ENCODE measurements around the gene BTBD6. TPM values are rescaled to one million over a fixed set of nuclear protein-coding genes. Genes with fewer than 3 reads are reported as not detected.

Gene BTBD6
- total RNA-seq, 1 experiment from 2014 or later = 7.8 TPM

DNA sequence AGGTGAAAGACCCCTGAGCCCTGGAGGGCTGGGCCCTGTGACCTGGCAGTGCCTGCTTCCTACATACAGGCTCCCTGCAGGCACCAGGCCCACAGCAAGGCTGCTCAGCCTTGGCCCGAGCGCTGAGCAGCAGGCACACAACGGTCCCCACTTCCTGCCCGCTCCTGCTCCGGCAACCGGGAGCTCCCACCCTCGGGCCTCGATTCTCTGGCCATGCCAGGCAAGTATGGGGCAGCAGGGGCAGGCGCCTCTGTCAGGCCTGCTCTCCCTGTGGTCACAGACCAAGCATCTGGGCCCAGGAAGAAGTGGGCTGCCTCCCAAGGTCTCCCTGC lies 36.6 kb upstream of the BTBD6 start (continued):
- TF ChIP-seq, protein P1, sequence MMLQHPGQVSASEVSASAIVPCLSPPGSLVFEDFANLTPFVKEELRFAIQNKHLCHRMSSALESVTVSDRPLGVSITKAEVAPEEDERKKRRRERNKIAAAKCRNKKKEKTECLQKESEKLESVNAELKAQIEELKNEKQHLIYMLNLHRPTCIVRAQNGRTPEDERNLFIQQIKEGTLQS (CRISPR knock-in tag; conservative IDR thresholded peaks at IDR 0.05) = no peak
- no peak for TF ChIP-seq NR1H2 (CRISPR knock-in tag; IDR thresholded peaks at IDR 0.05)
- no peak for TF ChIP-seq ZBTB21 (CRISPR knock-in tag; IDR thresholded peaks at IDR 0.05; ENCODE audit: borderline replicate concordance)

DNA sequence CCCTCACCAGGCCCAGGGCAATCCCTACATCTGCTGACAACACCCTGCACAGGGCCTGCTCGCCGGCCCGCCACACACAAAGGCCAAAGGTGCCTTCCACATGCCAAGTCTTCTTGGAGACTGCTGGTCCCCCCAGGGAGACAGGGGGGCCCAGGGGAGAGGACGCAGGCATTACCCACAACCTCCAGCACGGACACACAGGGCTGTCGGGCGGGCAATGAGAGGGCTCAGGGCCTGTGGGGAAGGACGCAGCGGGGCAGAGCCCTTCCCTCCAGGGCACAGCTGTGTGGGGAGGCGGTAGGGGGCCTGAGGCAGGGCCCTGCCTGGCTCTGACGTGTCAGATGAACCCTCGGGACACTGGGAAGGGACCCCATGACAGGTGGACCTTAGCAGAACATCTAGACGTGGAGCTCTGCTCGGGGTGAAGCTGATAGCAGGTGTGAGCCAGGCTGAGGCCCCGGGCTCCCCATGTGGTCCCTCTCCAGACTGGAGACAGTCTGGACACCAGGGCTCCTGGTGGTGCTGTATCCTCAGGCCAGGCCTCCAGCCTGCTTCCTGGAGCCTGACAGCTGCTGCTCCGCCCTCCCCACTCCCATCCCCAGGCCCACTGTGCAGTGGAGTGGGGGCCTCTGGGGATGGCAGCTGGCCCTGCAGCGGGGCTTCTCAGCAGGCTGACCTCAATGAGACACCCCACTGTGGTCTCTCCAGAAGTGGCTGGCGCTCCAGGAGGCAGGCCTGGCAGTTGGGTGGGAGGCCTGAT lies 35.6 kb upstream of the BTBD6 start:
- Mint-ChIP-seq H3K27me3 (ENCODE audit: low read depth) (no peaks in the 10 kb centered on the region), H3K27ac (peak overlapping the region; percentile 19; the same call in 1 of the 2 replicates), H3K4me1 (no peaks in the 10 kb centered on the region), H3K36me3 (peaks cover 5% of the 10 kb centered on the region; the same call in 1 of the 2 replicates), H3K4me3 (no peak overlapping the region), H3K9me3 (peaks cover 9% of the 10 kb centered on the region)
- no peak for TF ChIP-seq RELA (CRISPR knock-in tag; IDR thresholded peaks at IDR 0.05; ENCODE audit: borderline replicate concordance)
- no peak for TF ChIP-seq ATF1 (CRISPR knock-in tag; IDR thresholded peaks at IDR 0.05)
- no peak for TF ChIP-seq IRF2 (CRISPR knock-in tag; IDR thresholded peaks at IDR 0.05; ENCODE audit: borderline replicate concordance, low read depth)
- TF ChIP-seq SMAD4 (CRISPR knock-in tag; IDR thresholded peaks at IDR 0.05) = no peak
- TF ChIP-seq, protein P2, sequence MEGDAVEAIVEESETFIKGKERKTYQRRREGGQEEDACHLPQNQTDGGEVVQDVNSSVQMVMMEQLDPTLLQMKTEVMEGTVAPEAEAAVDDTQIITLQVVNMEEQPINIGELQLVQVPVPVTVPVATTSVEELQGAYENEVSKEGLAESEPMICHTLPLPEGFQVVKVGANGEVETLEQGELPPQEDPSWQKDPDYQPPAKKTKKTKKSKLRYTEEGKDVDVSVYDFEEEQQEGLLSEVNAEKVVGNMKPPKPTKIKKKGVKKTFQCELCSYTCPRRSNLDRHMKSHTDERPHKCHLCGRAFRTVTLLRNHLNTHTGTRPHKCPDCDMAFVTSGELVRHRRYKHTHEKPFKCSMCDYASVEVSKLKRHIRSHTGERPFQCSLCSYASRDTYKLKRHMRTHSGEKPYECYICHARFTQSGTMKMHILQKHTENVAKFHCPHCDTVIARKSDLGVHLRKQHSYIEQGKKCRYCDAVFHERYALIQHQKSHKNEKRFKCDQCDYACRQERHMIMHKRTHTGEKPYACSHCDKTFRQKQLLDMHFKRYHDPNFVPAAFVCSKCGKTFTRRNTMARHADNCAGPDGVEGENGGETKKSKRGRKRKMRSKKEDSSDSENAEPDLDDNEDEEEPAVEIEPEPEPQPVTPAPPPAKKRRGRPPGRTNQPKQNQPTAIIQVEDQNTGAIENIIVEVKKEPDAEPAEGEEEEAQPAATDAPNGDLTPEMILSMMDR (IDR thresholded peaks at IDR 0.05) = no peak
- TF ChIP-seq, protein P3, sequence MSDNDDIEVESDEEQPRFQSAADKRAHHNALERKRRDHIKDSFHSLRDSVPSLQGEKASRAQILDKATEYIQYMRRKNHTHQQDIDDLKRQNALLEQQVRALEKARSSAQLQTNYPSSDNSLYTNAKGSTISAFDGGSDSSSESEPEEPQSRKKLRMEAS (CRISPR knock-in tag; IDR thresholded peaks at IDR 0.05) = no peak
- TF ChIP-seq, protein P4, sequence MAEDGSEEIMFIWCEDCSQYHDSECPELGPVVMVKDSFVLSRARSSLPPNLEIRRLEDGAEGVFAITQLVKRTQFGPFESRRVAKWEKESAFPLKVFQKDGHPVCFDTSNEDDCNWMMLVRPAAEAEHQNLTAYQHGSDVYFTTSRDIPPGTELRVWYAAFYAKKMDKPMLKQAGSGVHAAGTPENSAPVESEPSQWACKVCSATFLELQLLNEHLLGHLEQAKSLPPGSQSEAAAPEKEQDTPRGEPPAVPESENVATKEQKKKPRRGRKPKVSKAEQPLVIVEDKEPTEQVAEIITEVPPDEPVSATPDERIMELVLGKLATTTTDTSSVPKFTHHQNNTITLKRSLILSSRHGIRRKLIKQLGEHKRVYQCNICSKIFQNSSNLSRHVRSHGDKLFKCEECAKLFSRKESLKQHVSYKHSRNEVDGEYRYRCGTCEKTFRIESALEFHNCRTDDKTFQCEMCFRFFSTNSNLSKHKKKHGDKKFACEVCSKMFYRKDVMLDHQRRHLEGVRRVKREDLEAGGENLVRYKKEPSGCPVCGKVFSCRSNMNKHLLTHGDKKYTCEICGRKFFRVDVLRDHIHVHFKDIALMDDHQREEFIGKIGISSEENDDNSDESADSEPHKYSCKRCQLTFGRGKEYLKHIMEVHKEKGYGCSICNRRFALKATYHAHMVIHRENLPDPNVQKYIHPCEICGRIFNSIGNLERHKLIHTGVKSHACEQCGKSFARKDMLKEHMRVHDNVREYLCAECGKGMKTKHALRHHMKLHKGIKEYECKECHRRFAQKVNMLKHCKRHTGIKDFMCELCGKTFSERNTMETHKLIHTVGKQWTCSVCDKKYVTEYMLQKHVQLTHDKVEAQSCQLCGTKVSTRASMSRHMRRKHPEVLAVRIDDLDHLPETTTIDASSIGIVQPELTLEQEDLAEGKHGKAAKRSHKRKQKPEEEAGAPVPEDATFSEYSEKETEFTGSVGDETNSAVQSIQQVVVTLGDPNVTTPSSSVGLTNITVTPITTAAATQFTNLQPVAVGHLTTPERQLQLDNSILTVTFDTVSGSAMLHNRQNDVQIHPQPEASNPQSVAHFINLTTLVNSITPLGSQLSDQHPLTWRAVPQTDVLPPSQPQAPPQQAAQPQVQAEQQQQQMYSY (CRISPR knock-in tag; IDR thresholded peaks at IDR 0.05) = no peak
- TF ChIP-seq, protein P5, sequence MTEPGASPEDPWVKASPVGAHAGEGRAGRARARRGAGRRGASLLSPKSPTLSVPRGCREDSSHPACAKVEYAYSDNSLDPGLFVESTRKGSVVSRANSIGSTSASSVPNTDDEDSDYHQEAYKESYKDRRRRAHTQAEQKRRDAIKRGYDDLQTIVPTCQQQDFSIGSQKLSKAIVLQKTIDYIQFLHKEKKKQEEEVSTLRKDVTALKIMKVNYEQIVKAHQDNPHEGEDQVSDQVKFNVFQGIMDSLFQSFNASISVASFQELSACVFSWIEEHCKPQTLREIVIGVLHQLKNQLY (CRISPR knock-in tag; IDR thresholded peaks at IDR 0.05) = no peak
- TF ChIP-seq TCF7 (CRISPR knock-in tag; IDR thresholded peaks at IDR 0.05; ENCODE audit: low read depth) = no peak
- TF ChIP-seq, protein P6, sequence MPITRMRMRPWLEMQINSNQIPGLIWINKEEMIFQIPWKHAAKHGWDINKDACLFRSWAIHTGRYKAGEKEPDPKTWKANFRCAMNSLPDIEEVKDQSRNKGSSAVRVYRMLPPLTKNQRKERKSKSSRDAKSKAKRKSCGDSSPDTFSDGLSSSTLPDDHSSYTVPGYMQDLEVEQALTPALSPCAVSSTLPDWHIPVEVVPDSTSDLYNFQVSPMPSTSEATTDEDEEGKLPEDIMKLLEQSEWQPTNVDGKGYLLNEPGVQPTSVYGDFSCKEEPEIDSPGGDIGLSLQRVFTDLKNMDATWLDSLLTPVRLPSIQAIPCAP (CRISPR knock-in tag; IDR thresholded peaks at IDR 0.05) = no peak
- TF ChIP-seq GABPB1 (CRISPR knock-in tag; IDR thresholded peaks at IDR 0.05) = no peak
- no peak for TF ChIP-seq ZNF423 (CRISPR knock-in tag; IDR thresholded peaks at IDR 0.05)
- TF ChIP-seq ZNF219 (CRISPR knock-in tag; IDR thresholded peaks at IDR 0.05; ENCODE audit: borderline replicate concordance) = no peak
- DNase-seq (ENCODE audit: low spot score) = no peak
- POLR2A ChIA-PET = no interaction called here
- CTCF ChIA-PET = interaction anchor here (0.8 to 1.4 kb wide), 6 partner anchors 19 to 316 kb away, joined by 3 to 4 read pairs (median 3); no protein-coding TSS in a partner anchor
- no peak for ATAC-seq
